Panc1 (cell line): ENCODE measurements around the gene SMCHD1. TPM values are rescaled to one million over a fixed set of nuclear protein-coding genes. Genes with fewer than 3 reads are reported as not detected.

Experiments used
- ATAC-seq: fragments of 200-7000 bp; cut with Tn5 transposase; 2 replicates; pipeline ENCODE4 v1.9.1; 2020; ENCODE audit warnings: mild to moderate bottlenecking, moderate library complexity
- BruUV-seq: library from RNA; stranded (reverse); fragments of 400-500 nt; replicated peaks from 2 replicates; lab custom pipeline; 2021; lab: Mats Ljungman, UMichigan
- CTCF ChIA-PET: fragments of 300-600 bp; sonication (Branson Sonifier 250); formaldehyde crosslinking; loops from one replicate; lab custom pipeline; 2022; ENCODE audit warnings: antibody characterized with exemption; lab: Charles Lee
- POLR2A ChIA-PET: fragments of 300-600 bp; sonication (Branson Sonifier 250); formaldehyde crosslinking; loops from one replicate; lab custom pipeline; 2022; ENCODE audit warnings: antibody characterized with exemption; lab: Charles Lee
- DNase-seq: peaks from one replicate; pipeline ENCODE4 v3.0.0-alpha.2; 2010; ENCODE audit warnings: low read depth, low spot score
- H3K27ac ChIP-seq: 2 replicates; pipeline ENCODE4 v1.5.1; 2011; ENCODE audit warnings: mild to moderate bottlenecking, low read length, inconsistent platforms
- H3K27me3 ChIP-seq: fragments of 200-500 bp; sonication (Bioruptor generic); 2 replicates; pipeline ENCODE4 v1.6.0; 2014; ENCODE audit warnings: low read length, inconsistent platforms; ENCODE audit not compliant: control insufficient read depth, insufficient read depth
- H3K36me3 ChIP-seq: fragments of 200-500 bp; sonication (Bioruptor generic); 2 replicates; pipeline ENCODE4 v1.5.1; 2014; ENCODE audit warnings: inconsistent platforms, mild to moderate bottlenecking, low read length, moderate library complexity; ENCODE audit not compliant: control insufficient read depth, insufficient read depth
- H3K4me1 ChIP-seq: 2 replicates; pipeline ENCODE4 v1.5.1; 2011; ENCODE audit warnings: inconsistent platforms, mild to moderate bottlenecking, low read length, moderate library complexity; ENCODE audit not compliant: control insufficient read depth, insufficient read depth
- H3K4me3 ChIP-seq, 2 experiments: 2 replicates each; pipeline ENCODE4 v1.5.1; 2011 to 2012; ENCODE audit warnings: low read depth in 2 of 2, low read length in 2 of 2, mild to moderate bottlenecking in 2 of 2, inconsistent platforms in 1 of 2, moderate library complexity in 1 of 2
- H3K9me3 ChIP-seq: fragments of 200-500 bp; sonication (Bioruptor generic); 2 replicates; pipeline ENCODE4 v1.5.1; 2014; ENCODE audit warnings: low read depth, mild to moderate bottlenecking, inconsistent platforms, low read length, moderate library complexity; ENCODE audit not compliant: control insufficient read depth, insufficient read depth
- CTCF ChIP-seq: fragments of 450-650 bp; IDR thresholded peaks from 2 replicates; pipeline ENCODE4 v1.5.1; 2017; ENCODE audit warnings: mild to moderate bottlenecking
- POLR2AphosphoS5 ChIP-seq: IDR thresholded peaks from 2 replicates; pipeline ENCODE4 v1.6.1; 2012; ENCODE audit warnings: mild to moderate bottlenecking, low read depth, low read length, moderate library complexity
- REST ChIP-seq, 2 experiments: IDR thresholded peaks; 2 replicates each; pipeline ENCODE4 v1.6.1; 2011 to 2012; ENCODE audit warnings: low read depth in 2 of 2, control low read depth in 1 of 2, low read length in 1 of 2, mild to moderate bottlenecking in 1 of 2, moderate library complexity in 1 of 2; ENCODE audit not compliant: insufficient read depth in 1 of 2
- SIN3A ChIP-seq: IDR thresholded peaks from 2 replicates; pipeline ENCODE4 v1.6.1; 2012; ENCODE audit warnings: low read depth, mild to moderate bottlenecking, low read length, moderate library complexity, borderline replicate concordance; ENCODE audit not compliant: insufficient read depth
- TCF7L2 ChIP-seq: IDR thresholded peaks from 2 replicates; pipeline ENCODE4 v1.6.1; 2011; ENCODE audit warnings: mild to moderate bottlenecking, low read depth, low read length, inconsistent platforms
- in situ Hi-C: cut with HindIII; loops from 2 replicates; pipeline ENCODE4 v1.10.0; 2016; ENCODE audit warnings: low sequenced_read_pairs, low pct_unique_long_range_greater_than_20kb
- intact Hi-C: fragments of 100-400 bp; cut with micrococcal nuclease; formaldehyde crosslinking; loops from one replicate; pipeline ENCODE4 v1.10.0; 2022; ENCODE audit not compliant: unreplicated experiment
- total RNA-seq: library from RNA; stranded (reverse); gene quantifications from one replicate; pipeline ENCODE4 v1.2.1, GENCODE V29; 2021; ENCODE audit not compliant: unreplicated experiment

Gene SMCHD1
- total RNA-seq, 1 experiment from 2014 or later: 40.9 TPM

GRCh38 chr18:2794159-2794558, 138.6 kb downstream of the SMCHD1 start:
- Histone ChIP-seq H3K4me1 (no peaks in the 10 kb centered on the region), H3K36me3 (peaks cover 13% of the 10 kb centered on the region), H3K4me3 (no peak overlapping the region), H3K27ac (no peak overlapping the region), H3K9me3 (no peaks in the 10 kb centered on the region), H3K27me3 (no peaks in the 10 kb centered on the region)
- DNase-seq: no peak
- no peak for TF ChIP-seq SIN3A
- no peak for TF ChIP-seq POLR2AphosphoS5
- no peak for TF ChIP-seq CTCF
- TF ChIP-seq REST (IDR thresholded peaks at IDR 0.05; ENCODE audit: insufficient read depth in 1 of 2, low read depth in 2 of 2, low read length in 1 of 2): no peak
- TF ChIP-seq TCF7L2: no peak
- intact Hi-C loops: no loop called here
- ATAC-seq: no peak
- ChIA-PET POLR2A (no interaction called here), CTCF (no interaction called here)
- in situ Hi-C loops: no loop called here
- no TSS peak for BruUV-seq

GRCh38 chr18:2797951-2798350, 142.4 kb downstream of the SMCHD1 start:
- ChIA-PET POLR2A (no interaction called here), CTCF (no interaction called here)
- DNase-seq: no peak
- H3K27ac ChIP-seq: no peak overlapping the region
- in situ Hi-C loops (no loop called here), intact Hi-C loops (no loop called here)
- H3K36me3 ChIP-seq: peaks cover 16% of the 10 kb centered on the region
- H3K4me3 ChIP-seq: no peak overlapping the region
- H3K4me1 ChIP-seq: no peaks in the 10 kb centered on the region
- H3K27me3 ChIP-seq: no peaks in the 10 kb centered on the region
- BruUV-seq: no TSS peak
- TF ChIP-seq POLR2AphosphoS5 (no peak), CTCF (no peak), TCF7L2 (no peak)
- ATAC-seq: no peak
- H3K9me3 ChIP-seq: no peaks in the 10 kb centered on the region
